RCC 7860 (cell line): ENCODE measurements around the gene SCN2B.
"Not testable (repeated sequence)": the region's sequence is repeated elsewhere in the genome, so short reads cannot be mapped to it uniquely, and the experiment has no call there.

Source experiments
- DNase-seq: peaks from one replicate; pipeline ENCODE4 v3.0.0-alpha.2; 2015; ENCODE audit warnings: low spot score
- FAIRE-seq: peaks from 2 replicates; lab custom pipeline; 2012; peaks lifted over from hg19 to GRCh38; lab: Jason Lieb, UNC

SCN2B gene

DNA sequence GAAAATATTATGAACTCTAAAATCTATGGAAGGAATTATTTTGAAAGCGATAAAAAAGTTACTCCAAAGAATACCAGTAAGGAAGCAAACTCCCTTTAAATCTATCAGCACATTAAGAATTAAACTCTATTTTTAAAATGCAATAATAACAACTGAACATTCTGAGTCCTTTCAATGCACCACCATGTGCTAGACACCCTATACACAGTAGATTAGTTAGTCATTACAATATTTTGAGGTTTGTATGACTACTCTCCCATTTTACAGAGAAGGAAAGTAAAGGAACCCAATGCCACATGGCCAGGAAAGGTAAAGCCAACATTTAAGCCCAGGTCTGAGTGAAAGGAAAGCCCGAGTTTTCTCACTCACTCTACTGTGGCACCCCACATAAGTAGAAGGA, 30.6 kb upstream of the SCN2B start:
- no peak for DNase-seq
- FAIRE-seq, result no peak

DNA sequence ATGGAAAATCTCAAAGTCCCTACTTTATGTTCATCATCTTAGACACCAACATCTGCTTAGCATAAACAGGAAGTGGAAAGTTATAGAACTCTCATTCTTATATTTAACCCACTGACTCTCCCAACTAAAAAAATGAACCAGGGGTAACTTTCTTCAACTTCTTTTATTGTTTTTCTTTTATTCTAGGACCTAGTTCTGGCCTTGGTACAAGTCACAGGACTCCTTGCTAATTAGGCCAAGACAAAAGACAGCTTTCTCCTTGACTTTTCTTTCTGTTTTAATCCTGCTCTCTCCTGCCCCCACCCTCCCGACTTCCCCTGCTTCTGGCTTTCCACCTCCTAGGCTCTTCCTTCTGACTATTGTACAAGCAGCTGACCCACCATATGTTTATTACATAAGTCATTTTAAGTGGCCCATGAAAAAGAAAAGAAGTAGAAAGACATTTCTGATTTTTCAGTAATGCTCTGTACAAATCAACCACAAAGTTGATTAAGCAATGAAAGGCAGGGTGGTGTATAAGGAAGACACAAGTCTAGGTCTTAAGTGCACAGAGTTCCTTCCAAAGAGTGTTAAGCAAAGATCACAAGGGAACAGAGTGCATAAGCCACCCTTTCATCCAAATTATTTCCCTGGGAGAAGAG, 30.1 kb upstream of the SCN2B start:
- DNase-seq, result no peak
- FAIRE-seq, result no peak

DNA sequence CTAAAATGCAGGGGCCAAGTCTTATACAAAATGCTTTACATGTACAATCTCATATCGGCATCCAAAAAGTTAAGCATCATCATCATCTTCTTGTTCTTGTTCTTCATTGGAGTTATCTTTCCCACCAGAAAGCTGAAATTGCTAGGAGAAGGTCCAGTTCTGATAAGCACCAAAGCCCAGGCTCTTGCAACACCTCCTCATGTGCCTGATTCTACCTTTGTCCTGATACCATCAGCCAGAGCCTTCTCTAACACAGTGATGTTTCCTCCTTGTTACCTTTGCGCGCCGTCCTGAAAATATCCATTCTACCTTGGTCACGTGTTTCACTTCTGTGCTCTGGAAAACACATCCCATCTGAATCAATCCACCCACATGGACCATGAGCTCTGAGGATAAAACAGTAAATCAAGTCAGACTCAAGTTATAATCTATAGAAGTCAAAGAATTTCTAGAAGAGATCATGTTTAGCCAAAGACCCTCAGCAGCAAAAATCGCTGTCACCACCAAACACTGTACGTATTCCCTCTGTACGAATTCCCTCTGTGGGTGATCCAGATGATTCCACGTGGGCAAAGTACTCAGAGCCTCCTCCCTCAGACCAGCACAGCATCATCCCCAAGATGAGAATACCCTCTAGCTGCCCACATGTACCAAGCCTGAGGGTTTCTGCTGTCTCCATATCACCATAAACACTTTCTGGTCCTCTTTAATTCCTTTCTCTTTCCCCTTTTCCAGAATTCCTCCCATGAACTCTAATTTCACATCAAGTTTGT, 29.4 kb upstream of the SCN2B start:
- no peak for FAIRE-seq
- DNase-seq, result no peak

DNA sequence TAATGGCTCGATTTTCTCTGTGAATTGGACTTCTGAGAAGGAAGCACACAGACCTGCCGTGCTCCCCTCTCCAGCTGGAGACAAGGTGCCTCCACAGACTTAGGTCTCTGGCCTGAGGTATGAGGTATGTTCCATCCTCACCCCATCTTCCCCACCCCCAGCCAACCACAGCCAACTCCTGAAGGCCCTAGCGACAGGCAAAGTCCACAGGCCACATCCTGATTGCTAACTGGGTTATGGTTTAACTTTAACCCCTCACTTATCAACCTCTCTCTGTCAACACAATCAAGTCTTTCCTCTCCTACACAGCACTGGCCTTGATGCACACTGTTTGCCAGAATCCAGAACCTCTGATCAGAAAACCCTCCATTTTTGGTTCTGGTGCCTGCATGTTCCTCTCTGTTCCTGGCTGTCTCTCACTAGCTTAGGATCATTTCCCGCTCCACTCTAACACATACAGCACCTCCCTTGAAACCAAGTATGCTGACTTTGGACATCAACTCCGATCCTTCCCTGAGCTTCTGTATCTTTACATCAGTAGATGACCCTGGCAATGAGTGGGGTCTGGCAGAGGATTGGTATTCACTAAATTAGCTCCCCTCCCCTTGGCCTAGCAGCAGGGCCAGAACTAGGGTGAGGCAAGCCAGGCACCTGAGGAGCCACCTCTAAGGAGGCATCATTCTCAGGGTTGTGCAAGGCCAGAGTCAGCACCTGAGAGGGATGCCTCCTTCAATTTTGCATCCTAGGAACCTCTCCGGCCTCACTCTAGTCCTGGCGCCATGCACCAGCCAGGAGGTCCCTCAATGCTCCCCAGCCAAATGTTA, 26.4 kb upstream of the SCN2B start:
- DNase-seq (no peak), FAIRE-seq (no peak)

DNA sequence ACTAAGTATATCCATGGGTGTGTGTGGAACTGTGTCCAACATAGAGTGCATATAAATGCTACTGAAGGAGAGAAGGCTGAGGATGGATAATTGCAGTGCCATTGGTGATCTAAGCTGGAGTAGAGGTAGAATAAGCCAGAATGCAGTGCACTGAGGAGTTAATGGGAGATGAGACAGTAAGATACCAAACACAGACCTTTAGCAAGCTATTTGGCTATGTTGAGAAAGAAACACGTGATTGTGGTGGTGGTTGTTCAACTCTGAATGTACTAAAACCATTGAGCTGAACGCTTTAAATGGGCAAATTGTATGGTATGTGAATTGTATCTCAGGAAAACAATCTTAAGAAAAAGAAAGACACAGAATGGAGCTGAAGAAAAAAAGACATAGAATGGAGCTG, 25.5 kb upstream of the SCN2B start:
- DNase-seq (no peak), FAIRE-seq (no peak)

DNA sequence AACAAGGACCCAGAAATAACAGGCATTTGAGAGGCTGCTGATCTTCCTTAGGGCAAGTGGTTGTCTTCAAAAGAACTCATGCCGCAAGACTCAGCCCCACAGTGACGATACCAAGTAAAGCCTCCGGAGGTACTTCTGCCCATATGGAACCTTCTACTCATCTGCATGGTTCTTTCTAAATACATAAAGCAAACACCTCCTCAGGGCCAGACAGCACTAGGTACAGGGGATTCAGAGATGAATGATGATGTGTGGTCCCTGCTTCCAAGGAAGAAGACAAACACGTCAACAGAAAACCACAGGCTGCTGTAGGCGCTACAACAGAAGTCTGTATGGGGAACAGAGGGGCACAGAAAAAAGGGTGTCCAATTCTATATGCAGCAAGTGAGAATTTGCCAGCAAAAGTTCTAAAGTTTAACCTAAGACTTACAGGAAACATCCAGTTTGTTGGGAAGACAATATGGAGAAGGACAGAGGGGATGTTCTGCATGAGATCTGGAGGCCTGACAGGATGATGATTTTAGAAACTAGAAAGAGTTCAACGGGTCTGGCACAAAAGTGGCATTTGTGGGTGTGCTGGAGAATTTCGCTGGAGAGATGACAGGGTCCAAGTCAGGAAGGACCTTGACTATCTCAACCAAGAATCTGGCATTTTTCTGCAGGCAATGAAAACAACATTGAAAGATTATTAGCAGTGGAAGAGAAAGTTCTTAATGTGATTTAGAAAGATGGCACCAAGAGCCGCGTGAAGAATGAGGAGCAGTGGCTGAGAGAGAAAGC, 24.7 kb upstream of the SCN2B start:
- FAIRE-seq, result no peak
- DNase-seq, result no peak

DNA sequence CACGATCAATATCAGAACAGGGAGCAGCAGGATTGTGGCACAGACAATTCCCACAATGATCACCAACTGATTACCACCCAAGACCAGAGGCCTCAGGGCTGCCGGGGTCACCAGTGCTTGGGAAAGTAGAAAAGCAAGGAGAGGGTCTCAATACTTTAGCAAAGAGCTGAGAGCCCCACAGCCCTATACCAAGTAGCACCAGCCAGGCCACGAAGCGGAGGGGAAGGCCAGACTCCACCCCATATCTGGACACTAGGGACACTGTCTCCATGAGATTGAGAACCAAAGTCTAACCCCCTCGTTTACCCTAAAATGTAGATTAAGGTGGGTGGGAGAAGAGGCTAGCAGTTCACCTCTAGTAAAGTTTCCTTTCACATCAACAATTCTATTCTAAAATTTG, 24.1 kb upstream of the SCN2B start:
- no peak for FAIRE-seq
- DNase-seq, result no peak

DNA sequence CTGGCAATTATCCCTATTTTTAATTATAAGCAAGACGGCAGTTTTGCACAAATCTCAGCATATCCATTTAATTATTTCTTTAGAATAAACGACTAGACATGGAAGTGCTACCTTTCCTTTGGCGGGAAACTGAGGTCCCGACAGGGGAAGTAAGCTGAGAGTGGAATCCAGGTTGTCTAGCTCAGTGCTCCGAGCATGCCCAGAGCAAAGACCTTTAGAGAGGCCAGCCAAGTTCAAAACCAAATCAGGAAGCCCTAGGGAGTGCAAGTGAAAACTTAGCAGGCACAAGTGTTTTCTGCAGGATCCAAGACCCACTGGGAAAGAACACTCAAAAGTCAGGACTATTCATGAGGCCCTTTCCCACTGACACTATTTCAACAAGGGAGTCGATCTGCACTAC, 22.7 kb upstream of the SCN2B start:
- no peak for FAIRE-seq
- DNase-seq, result no peak

DNA sequence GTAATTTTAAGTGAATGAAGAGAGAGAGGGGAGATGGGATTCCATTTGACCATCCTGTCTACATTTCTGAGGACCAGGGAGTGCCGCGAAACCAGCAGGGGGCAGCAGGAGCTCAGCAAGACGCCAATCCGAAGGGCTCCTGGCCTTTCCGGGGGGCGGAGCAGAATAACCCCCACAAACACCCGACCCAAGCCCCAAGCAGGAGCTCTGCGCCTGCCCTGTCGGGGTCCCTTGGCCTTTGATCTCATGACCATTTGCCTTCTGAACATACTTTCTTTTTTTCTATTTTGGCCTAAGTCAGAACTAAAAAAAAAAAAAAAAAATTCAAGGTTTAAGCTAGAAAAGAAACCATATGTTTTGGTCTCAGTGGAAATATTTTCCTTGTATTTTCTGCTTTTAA, 21.9 kb upstream of the SCN2B start:
- FAIRE-seq, result no peak
- DNase-seq, result peak; percentile 8

DNA sequence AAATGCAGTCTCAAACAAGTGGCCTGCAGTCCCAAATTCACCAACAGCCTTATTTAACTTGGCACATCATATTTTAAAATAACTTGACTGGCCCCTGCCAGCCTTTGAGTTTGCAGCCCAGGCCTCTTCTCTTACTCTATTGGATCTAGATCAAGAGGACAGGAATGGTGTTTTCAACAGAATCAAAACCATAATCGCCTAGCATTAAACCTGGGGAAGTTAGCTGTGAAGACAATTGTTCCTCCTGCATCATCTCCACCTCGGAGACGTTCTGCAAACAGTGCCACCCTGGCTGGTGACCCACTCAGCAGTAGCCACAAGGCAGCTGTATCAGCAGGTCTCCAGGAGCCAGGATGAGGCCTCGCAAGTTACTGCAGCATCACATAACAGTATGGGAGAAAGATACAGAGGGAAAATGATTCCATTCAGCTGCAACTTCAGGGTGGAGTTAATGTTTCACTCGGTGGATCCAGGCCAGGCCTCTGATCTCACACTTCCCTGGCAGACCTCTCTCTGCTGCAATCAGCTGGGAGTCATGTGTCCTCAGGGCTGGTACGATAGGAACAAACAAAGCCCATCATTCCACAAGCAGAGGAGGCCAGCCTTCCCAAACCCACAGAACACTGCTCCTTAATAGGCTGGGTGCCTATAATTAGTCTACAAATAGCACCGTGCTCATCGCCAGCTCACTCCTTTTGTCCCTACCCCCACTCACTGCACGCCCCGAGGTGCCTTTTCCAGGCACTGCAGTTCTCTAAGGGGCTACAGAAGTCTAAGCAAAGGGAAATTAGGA, 18.6 kb upstream of the SCN2B start:
- peak; percentile 62 for FAIRE-seq
- DNase-seq, result peak; percentile 69

DNA sequence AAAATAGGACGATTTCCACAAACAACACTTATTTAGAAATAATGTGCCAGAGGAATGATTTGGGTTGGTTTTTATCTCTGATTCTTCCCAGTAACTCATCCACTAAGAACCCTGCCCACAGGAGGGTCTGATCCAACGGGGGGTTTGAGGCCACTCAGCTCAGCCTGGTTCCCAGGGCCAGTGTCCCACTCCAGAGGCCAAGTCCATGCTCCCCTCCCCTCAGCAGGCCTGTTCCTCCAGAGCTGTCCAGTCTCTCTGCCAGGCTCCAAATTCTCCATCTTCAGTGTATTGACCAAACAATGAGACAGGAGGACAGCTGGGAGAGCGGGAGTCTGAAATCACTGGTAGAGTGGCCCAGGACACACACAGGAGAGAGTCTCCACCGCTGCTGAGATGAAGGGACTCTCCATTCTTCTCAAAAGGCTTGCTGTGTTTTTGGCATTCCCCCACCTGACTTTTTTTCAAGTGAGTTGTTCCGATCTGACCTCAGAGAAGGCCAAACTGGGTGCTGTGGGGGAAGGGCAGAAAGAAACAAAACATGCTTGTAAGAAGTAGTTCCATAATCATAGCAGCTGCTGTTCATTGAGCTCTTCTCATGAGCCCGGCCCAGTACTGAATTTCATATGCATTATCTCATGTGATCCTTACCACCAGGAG, 17.6 kb upstream of the SCN2B start:
- DNase-seq (no peak), FAIRE-seq (no peak)

DNA sequence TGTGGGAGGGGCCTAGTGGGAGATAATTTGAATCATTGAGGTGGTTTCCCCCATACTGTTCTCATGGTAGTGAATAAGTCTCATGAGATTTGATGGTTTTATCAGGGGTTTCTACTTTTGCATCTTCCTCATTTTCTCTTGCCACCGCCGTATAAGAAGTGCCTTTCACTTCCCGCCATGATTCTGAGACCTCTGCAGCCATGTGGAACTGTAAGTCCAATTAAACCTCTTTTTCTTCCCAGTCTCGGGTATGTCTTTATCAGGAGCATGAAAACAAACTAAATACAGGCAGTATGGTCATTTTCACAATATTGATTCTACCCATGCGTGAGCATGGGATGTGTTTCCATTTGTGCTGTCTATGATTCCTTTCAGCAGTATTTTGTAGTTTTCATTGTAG, 16.4 kb upstream of the SCN2B start:
- FAIRE-seq, result not testable (repeated sequence)

DNA sequence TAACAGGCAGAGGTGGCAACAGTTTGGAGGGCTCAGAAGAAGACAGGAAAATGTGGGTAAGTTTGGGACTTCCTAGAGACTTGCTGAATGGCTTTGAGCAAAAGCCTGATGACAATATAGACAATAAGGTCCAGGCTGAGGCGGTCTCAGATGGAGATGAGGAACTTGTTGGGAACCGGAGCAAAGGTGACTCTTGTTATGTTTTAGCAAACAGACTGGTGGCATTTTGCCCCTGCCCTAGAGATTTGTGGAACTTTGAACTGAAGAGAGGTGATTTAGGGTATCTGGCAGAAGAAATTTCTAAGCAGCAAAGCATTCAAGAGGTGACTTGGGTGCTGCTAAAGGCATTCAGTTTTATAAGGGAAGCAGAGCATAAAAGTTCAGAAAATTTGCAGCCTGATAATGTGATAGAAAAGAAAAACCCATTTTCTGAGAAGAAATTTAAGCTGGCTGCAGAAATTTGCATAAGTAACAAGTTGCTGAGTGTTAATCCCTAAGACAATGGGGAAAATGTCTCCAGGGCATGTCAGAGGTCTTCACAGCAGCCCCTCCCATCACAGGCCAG, 14.6 kb upstream of the SCN2B start:
- FAIRE-seq, DNase-seq: not testable (repeated sequence)

More for the DNA sequence above, 16.4 kb upstream of the SCN2B start:
- not testable (repeated sequence) for DNase-seq

DNA sequence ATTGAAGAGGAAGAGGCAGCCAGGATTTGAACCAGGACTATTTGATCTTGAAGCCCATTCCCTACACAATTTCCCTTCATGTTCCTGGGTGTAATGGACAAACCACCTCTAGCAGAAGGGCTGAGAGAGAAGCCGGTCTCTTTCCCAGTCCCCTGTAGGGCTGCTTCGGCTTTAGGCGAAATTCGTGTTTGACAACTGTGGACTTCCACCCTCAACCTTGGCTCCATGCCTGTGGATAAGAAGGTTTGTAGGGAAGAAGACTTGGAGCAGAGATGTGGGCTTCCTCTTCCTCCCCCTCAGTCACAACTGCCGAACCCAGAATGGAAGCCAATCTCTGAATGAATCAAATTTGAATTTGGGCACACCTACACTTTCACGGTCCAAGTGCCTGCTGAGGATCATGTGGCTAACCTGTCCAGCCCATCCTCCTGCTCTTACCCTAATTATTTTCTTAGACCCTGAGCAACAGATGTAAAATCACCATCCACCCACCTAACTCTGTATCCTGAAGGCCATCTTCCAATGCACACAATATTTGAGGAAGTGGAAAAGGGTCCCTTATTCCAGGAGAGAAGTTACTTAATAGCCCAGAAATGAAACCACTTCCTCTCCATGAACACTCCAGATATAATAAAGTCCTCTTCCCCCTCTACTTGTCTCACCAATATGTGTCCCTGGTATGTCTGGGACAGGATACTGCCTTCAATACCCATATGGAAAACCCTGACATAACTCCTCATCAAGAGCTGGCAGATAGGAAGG, 10.1 kb upstream of the SCN2B start:
- DNase-seq, result no peak
- no peak for FAIRE-seq

DNA sequence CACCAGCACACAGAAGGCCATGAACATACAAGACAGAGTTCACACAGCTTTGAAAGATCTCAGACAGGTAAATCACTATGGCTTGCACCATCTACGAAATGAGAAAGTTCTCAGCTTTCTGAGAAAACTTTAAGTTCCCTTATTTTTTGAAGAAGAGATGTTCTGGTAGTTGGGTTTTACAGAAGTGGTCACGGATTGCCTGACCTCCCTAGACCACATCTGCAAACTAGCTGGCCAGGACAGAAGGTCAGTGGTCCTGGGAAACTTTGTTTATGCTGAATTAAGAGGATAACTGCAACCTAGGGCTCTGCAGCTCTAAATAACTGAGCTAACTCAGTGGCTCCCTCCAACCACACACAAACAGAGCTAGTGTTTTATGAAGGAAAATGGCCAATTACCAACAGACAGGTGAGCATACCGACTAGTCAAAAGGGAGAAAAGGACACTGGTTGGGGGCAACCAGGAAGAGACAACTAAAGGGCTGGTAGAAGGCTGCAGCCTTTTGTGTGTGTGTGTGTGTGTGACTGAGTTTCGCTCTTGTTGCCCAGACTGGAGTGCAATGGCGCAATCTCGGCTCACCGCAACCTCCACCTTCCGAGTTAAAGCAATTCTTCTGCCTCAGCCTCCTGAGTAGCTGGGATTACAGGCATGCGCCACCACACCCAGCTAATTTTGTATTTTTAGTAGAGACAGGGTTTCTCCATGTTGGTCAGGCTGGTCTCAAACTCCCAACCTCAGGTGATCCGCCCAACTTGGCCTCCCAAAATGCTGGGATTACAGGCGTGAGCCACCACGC, 8.5 kb upstream of the SCN2B start:
- DNase-seq (no peak), FAIRE-seq (no peak)

DNA sequence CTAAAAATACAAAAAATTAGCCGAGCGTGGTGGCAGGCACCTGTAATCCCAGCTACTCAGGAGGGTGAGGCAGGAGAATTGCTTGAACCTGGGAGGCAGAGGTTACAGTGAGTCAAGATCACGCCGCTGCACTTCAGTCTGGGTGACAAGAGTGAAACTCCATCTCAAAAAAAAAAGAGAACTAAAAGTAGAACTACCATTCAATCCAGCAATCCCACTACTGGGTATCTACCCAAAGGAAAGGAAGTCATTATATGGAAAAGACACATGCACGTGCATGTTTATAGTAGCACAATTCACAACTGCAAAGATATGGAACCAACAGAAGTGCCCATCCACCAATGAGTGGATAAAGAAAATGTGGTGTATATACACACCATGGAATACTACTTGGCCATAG, 7.3 kb upstream of the SCN2B start:
- not testable (repeated sequence) for DNase-seq, FAIRE-seq

DNA sequence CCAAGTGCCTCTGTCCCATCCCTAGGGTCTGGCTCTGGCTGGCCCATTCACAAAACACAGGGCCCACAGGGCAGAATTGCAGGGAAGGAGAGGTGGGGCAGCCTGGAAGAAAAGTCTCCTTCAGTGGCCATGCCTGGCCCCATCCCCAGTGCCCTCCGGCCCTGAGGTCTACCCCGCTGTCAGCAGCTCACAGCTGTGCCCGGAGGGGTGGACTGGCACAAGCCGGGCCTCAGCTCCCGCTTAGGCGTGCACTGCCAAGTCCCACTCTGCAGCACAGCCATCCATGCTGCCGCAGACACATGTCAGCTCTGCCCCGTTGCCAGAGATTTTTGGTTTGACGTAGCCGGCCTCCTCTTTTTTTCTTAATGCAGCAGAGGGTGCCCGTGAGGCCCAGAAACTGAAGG, 3.9 kb upstream of the SCN2B start:
- FAIRE-seq, result no peak

DNA sequence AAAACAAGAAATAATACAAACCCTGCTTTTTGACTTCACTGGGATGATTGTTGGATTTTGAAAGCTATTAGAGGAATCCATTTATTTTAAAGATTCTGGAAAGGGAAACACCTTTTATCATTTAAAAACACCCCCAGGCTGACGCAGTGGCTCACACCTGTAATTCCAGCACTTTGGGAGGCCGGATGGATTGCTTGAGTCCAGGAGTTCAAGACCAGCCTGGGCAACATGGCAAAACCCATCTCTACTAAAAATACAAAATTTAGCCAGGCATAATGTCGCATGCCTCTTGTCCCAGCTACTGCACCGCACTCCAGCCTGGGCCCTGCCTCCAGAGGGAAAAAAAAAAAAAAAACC, 317 bp upstream of the SCN2B start:
- no peak for FAIRE-seq
- no peak for DNase-seq

More for the DNA sequence above, 3.9 kb upstream of the SCN2B start:
- no peak for DNase-seq
